NCI-H82 (cell line): ENCODE data around the gene GSN.

Experiments used
- DNase-seq: peaks from one replicate; lab custom pipeline; 2025; lab: John Stamatoyannopoulos, UW

Gene GSN

DNA sequence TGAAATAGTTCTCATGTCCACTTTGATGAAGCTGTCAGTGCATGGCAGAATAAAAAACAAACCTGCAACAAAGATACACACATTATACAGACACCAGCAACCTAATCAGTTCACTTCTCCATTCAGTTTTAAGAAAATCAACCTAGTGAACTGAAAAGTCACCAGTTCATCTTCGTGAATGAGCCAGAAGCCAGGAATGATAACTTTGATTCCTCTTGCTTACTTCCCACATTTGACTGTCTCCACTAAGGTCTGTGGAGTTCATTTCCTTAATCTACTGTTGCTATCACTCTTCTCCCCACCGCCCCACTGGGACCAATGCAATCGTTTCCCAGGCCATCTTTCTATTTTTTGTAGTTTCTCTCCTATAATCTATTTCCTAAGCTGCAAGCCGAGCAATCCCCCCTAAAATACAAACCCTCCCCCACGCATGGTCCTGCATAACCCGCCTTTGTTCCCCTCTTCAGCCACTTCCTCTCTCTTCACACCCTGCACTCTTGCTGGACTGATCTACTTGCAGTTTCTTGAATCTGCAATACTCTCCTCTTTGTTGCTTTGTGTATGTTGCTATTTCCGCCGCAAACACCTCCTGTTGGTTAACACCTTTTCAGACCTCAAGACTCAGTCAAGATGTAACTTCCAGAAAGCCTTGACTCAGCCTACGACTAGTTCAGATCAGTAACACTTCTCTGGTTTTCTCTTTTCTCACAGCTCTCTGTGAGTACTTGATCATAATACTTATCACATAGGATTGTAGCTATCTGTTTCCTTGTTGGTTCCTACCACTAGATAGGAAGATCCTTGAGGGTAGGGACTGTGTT lies 85.5 kb downstream of the GSN start:
- DNase-seq, result no peak

DNA sequence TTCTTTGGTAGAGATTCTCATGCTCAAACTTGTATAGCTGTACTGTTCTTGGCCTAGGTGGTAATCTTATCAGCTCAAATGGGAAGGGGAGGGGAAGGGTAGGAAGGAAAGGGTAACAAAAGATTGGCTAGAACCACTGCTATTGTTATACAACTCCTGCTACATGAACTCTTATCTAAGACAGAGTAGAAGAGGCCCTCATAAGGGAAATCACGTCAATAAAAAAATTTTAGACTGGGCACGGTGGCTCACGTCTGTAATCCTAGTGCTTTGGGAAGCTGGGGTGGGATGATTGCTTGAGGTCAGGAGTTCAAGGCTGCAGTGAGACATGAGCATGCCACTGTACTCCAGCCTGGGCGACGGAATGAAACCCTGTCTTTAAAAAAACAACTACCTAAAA lies 86.2 kb downstream of the GSN start:
- no peak for DNase-seq

DNA sequence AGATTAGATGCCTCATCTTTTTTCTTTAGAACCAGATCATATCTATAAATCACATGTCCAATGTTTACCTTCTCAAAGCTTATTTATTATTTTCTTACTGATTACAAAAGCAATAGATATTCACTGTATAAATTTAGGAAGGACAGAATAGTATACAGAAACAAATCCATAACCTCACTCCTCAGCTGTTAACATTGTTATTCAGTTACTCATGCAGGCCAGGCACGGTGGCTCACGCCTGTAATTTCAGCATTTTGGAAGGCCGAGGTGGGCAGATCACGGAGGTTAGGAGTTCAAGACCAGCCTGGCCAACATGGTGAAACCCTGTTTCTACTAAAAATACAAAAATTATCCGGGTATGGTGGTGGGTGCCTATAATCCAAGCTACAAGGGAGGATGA lies 86.8 kb downstream of the GSN start:
- DNase-seq, result no peak

DNA sequence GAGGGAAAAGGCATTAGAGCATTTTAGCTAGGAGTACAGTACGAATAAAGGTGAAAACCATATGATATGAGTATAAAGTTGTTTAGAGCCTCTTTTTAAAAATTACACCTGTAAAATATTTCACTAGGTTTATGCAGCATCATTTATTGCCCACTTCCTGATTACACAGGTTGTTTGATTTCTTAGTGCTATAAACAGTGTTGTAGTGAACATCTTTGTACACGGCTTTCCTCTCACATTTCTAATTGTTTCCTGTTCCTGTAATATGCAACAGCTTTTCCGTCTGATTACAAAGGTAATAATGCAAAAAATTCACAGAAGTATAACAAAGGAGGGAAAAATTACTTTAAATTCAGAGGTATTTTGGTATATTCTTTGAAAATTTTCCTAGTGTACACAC lies 89.0 kb downstream of the GSN start:
- DNase-seq, result no peak

GRCh38 chr9:121358751-121359150 lies 90.8 kb downstream of the GSN start:
- no peak for DNase-seq

GRCh38 chr9:121359351-121360294 lies 91.7 kb downstream of the GSN start:
- DNase-seq, result no peak

- DNase-seq, result no peak
Observed at GRCh38 chr9:121360601-121361374, 92.8 kb downstream of the GSN start.

DNA sequence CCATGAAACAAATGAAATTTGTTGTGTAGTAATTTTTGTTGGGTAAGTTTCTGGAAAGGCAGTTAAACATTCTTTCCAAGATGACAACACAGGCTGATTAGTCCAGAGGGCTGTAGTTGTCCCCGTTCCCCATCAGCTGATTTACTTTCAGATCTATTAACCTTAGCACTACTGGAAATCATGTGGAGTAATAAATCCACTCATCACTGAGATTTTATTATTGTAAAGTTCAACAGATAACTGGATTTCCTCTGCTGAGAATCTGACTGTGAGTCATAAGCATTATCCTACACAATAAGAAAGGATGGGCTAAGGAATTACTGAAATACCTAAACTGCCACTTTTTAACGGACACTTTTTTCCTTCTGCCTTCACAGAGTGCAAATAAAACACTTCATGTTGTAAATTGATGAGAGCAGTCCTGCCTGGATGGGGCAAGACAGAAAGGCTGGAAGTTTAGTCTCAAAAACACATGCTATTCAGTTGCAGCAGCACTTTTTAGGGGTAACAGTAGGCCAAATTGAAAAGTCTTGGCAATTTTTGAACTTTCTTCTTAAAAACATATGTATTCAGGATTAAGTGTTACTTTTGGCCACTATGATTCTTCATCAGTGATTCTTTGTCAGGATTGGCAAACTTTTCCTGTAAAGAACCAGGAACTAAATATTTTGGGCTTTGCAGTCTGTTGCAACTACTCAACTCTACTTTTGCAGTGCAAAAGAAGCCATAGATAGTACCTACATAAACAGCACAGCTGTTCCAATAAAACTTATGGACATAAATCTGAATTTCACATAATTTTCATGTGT lies 95.1 kb downstream of the GSN start:
- DNase-seq, result peak; percentile 14

DNA sequence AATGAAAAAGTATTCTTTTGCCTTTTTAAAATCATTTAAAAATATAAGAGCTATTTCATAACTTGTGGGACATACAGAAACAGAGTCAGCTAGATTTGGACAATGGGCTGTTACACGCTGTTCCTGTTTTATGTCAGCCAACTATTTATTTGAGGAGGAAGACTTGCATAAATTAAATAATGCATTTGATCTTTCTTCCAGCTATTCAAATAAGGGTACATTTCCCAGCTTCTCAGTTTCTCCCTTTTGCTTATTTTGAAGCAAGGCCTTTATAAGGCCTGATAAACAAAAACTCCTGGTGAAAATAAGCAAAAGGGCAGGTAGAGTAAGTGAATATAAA lies 95.6 kb downstream of the GSN start:
- no peak for DNase-seq

GRCh38 chr9:121364077-121364476 lies 96.1 kb downstream of the GSN start:
- peak; percentile 31 for DNase-seq

DNA sequence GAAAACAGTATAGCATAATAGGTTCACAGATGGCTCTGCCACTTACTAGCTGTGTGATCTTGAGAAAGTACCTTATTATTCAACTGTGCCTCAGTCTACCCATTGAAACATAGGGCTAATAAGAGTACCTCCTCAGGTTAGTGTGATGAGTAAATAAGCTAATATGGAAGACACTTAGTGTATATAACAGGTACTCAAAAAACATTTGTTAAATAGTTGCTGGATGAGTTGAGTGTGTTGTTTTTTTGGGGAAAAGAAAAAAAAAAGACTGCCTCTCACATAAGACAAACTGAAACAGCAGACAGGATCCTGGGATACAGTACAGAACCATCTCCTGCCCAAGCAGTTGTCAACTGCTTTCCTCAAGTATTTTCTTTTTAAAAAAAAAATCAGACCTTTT lies 96.9 kb downstream of the GSN start:
- no peak for DNase-seq

- no peak for DNase-seq
Observed at GRCh38 chr9:121365564-121365963, 97.6 kb downstream of the GSN start.

DNA sequence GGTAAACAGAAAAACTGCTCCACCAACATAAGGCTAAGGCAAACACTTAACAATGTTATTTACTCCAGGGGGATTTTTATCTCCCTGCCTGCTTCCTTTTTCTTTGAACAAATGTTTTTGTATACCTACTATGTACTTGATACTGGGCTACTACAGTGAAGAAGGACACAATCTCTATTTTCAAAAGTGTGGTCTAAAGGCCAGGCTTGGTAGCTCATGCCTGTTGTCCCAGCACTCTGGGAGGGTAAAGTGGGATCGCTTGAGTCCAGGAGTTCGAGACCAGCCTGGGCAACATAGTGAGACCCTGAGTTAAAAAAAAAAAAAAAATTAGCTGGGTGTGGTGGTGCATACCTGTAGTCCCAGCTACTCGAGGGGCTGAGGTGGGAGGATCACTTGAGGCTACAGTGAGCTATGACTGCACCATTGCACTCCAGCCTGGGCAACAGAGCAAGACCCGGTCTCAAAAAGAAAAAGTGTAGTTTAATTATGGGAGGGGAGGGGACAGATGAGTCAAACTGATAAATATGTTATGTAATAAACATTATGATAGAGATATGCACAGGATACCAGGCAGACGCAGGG lies 98.7 kb downstream of the GSN start:
- no peak for DNase-seq

DNA sequence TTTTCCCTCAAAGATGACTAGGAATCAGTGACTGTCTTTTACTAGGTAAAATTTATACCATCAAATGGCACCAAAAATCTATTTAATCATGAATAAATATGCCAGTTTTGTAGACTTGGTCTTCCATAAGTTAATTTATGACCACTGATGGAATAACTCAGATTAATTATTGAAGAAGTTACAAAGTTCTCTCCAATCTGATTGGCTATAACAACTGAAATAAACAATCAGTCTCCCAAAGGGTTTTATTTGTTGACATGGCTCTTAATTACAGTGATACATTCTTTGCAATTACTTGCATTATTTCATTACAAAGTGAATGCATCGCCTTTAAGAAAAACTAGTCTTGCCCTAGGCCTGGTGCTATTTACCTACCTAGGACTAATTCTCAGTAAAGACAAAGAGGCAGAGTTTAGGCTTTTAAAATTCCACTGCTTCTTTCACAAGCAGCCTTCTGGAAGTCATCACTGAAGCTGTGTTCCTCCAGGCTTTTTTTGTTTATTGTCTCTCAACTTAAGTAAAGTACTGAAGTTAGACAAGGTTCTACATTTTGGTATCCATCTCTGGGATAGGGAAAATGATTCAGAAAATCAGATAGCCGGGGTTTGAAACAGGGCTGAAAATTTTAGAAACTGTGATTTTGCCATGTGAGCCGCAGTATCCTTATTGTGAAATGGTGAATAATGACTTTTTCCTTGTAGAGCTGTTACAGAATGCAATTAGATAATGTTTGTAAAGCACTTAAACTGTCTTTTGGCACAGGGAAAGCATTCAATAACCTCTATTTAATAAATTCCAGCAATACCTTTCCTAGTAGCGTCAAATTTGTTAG lies 99.6 kb downstream of the GSN start:
- DNase-seq, result no peak

GRCh38 chr9:121368138-121368522 lies 100.2 kb downstream of the GSN start:
- no peak for DNase-seq

GRCh38 chr9:121368745-121369144 lies 100.8 kb downstream of the GSN start:
- DNase-seq, result no peak

DNA sequence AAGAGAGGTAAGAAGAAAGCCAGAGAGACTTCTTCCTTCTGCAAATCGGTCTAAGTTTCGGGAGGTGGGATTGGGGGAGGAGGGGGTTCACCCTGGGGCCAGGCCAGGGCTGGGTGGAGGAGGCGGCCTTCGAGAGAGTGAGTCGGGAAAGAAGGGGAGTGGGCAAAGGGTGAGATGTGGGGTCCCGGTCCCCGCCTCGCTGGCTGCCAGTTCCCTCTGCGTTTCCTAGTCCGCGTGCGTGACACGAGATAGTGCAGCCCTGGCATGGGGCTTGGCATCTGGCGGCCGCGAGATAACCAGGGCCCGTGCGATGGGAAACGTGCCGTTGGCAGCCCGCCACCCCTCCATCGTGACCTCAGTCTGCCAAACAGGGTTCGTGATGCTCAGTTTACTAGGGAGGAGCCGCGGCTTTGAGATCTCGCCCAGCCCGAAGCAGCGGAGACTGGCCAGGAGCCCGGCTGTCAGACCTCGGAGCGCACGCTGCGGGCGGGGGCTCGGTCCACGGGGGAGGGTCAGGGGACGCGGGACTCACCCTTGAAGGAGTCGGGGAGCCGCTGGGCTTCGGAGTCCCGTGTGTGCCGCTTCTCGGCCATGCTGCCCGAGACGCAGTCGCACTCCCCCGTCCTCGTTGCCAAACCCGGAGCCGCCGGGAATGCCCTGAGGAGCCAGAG lies 101.8 kb downstream of the GSN start, which contains the start of gene STOM:
STOM (minus strand) TSS at position 656 of the 671 bp plus-strand sequence; CDS start at position 593, 63 bp downstream.
- peak; percentile 49 for DNase-seq

- DNase-seq, result no peak
Observed at GRCh38 chr9:121371495-121372061, 103.6 kb downstream of the GSN start.
